ENCODE results near the gene ERVV-1.
"Not testable (repeated sequence)": the region's sequence is repeated elsewhere in the genome, so short reads cannot be mapped to it uniquely, and the experiment has no call there.

ERVV-1 gene

GRCh38 chr19:53028306-53028705 is 14.6 kb downstream of the ERVV-1 start:
- not testable (repeated sequence) for DNase-seq

DNA sequence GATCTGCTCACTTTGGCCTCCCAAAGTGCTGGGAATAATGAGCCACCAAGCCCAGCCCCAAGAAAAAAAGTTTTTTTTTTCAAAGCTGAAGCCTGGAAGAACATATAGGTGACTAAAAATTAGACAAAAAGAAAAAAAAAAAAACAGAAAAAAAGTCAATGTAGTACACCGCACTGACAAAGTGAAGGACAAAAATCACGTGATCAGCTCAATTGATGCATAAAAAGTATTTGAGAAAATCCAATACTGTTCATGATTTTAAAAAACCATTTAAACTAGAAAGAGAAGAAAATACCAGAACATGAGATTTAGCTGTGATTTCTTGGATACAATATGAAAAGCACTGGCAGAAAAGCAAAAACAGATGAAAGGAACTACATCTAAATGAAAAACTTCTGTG is 20.3 kb downstream of the ERVV-1 start:
- DNase-seq = no peak

- no peak for DNase-seq
Observed at GRCh38 chr19:53034948-53035675, 21.4 kb downstream of the ERVV-1 start.

DNA sequence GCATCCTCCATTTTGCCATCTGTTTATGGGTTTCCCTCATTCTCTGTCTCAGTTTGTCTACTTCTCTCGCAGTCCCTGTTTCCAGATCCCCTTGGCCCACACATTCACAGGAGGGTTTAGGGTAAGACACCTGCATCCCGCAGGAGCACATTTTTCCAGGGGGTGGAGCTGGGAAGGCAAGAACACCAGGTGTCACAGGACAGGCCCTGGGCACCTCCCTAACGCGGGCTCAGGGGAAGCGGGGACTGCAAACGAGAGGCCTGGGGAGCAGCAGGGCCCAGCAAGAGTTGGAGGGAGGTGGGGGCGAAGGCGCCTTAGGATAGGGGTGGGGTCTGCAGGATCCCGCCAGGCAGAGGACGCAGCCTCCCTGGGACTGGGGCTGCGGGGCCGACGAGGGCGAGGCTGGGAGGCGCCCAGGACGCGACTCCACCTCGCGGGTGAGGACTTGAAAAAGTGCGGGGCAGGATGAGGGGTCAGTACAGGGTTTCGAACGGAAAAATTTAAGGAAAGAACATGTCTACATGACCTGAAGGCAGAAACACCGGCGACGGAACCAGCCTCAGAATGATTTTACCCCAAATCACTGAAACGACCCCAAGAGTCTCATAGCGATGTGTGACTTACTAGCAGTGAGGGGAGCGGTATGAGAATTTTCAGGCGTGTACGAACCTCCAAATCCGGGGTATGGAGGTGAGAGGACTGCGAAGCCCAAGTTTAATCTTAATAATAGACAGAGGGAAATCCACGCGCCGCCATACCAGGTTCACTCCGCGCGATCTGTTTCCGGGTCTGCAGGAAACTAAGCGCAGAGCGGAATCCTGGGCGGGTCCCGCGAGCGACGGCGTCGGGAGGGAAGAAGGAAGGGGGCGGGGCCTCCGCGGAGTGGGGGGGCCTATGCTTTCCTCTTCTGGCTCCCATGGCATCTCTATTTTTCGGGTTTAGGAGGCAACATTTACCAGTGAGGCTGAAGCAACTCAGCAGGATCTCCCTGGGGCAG is 23.7 kb downstream of the ERVV-1 start:
- DNase-seq = peak; percentile 18

- DNase-seq = no peak
Observed at GRCh38 chr19:53041366-53041765, 27.6 kb downstream of the ERVV-1 start.

DNA sequence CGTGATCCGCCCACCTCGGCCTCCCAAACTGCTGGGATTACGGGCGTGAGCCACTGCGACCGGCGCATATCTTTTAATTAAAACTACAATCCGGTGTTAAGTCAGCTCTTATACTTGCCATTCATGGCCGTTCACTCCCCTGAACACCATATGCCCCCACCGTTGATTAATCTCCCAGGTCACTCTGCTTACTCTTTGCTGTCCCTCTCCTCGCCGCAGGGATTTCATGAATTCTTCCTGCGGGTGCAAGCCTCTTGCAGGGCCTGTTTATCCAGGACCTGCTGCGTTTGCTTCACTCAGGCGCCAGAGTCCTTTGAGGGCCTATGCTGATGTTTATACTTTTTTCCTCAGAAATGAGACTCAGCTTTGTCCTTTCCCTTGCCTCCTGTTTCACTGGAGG is 31.8 kb downstream of the ERVV-1 start:
- DNase-seq = no peak

GRCh38 chr19:53047379-53047778 is 33.7 kb downstream of the ERVV-1 start:
- DNase-seq = no peak

GRCh38 chr19:53055117-53055516 is 41.4 kb downstream of the ERVV-1 start:
- no peak for DNase-seq

DNA sequence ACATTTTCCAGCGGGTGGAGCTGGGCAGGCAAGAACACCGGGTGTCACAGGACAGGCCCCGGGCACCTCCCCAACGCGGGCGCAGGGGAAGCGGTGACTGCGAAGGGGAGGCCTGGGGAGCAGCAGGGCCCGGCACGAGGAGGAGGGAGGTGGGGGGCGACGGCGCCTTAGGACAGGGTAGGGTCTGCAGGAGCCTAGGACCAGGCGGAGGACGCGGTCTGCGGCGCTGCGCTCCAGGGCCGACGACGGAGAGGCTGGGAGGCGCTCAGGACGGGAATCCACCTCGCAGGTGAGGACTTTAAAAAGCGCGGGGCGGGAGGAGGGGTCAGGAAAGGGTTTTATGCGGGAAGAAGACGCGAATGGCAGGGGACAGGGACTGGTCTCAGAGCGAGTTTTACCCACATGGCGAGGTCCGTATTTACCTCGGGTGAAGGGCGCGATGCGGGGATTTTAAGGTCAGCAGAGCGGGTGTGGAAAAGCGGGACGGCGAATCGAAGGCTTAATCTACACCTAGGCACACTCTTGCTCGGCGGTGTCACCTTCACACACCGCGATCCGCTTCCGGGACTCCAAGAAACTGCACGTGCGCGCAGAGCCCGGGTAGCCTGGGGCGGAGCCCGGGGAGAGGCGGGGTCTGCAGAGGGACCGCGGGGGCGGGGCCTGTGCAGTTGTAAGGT is 44.3 kb downstream of the ERVV-1 start:
- DNase-seq = no peak

Data from activated T-cell treated with anti-CD3 and anti-CD28 coated beads, Interleukin-2, amount 50 U/mL, for 1 hour (primary cell).